ENCODE data around the gene CD8B.
"Not testable (repeated sequence)": the region's sequence is repeated elsewhere in the genome, so short reads cannot be mapped to it uniquely, and the experiment has no call there.

The CD8B gene

DNA sequence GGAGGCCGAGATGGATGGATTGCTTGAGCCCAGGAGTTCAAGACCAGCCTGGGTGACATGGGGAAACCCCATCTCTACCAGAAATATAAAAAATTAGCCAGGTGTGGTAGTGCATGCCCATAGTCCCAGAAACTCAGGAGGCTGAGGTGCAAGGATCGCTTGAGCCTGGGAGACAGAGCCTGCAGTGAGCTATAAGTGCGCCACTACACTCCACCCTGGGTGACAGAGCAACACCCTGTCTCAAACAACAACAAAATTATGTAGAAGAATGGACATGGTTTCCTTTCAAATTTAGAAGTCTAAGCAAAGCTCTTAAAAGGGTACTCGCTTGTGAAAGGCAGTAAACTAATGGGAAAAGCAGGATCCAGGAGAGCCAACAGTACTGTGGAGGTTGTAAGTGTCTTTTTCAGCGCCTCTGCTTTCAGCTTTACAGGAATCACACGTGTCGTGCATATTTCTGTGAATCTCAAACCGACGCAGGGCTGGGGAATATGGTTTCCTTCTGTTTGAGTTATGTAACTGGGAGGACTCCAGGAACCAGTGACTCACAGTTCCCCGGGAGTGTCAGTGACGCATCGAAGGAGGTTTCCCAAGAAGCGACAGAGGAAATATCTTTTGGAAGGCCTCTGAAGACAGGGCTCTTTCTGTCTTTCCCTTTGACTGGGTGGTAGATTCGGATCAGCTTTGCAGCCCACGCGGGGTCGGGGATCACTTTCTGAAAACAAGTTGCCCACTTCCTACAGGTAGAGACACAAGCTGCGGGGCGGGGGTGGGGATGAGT is 24.6 kb downstream of the CD8B start:
- DNase-seq (ENCODE audit: low read depth, low spot score), result peak; percentile 46

DNA sequence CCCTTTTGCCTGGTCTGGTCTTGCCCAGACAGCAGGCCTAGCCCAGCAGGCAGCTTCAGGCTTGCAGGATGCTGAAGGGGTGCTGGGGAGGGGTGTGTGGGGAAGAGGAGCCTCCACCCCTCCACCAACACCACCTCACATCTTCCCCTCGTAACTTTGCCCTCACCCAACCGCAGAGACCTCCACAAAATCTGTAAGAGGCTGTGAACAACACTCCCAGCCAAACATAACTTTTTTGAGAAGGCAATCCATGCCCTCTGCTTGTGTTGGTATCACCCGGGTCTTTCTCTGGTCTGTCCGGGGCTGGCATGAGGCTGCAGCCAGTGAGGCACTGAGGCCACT is 26.2 kb downstream of the CD8B start:
- DNase-seq (ENCODE audit: low read depth, low spot score), result not testable (repeated sequence)

DNA sequence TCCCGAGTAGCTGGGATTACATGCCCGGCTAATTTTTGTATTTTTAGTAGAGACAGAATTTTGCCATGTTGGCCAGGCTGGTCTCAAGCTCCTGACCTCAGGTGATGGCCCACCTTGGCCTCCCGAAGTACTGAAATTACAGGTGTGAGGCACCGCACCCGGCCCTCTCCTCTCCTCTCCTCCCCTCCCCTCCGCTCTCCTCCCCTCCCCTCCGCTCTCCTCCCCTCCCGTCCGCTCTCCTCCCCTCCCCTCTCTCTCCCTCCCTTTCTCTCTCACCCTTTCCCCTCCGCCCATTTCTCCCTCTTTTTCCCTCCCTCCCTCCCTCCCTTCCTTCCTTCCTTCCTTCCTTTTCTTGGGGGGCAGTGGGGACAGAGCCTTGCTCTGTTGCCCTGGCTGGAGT is 28.4 kb downstream of the CD8B start:
- no peak for DNase-seq (ENCODE audit: low read depth, low spot score)

DNA sequence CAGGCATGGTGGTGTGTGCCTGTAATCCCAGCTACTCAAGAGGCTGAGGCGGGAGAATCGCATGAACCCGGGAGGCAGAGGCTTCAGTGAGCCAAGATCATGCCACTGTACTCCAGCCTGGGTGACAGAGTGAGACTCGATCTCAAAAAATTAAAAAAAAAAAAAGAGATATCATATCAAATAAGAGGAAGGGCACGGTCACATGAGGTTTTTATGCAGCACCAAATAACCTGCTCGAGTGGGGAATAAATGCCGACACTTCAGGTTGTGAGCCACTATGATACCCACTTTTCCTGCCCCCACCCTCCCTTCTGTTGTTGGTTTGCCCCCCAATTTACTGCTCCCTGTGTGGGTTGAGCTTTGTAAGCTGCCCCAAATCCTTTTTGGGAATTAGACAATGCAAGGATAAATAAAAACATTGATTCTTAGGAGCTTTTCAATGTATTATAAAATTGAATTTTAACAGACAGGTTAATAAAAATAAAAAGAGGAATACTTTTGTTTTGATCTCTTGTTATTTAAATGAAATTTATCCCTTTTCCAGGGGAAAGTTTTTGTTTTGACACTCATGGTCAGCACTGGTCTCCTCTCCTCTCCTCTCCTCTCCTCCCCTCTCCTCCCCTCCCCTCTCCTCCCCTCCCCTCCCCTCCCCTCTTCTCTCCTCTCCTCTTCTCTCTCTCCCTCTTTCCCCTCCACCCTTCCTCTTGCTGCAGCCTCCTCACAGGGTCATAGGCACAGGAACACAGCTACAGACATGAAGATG is 29.2 kb downstream of the CD8B start:
- no peak for DNase-seq (ENCODE audit: low read depth, low spot score)

DNA sequence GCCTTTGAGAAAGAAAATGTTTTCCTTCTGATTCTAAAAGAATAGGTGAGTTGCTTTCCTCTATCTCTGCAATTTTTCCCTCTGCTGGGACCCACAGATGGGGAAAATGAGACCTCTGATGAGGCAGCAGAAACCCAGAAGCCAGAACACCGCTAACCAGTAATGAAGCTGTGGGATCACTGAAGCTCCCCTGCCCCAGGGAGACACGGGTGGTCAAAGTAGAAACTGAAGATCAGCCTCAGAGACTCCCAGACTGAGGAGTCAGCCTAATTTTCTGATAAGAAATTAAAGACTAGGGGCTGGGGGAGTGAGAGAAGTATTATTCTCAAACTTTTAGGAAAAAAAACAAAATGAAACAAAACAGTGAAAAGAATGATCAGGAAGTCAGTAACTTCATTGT is 30.1 kb downstream of the CD8B start:
- DNase-seq (ENCODE audit: low read depth, low spot score), result no peak

DNA sequence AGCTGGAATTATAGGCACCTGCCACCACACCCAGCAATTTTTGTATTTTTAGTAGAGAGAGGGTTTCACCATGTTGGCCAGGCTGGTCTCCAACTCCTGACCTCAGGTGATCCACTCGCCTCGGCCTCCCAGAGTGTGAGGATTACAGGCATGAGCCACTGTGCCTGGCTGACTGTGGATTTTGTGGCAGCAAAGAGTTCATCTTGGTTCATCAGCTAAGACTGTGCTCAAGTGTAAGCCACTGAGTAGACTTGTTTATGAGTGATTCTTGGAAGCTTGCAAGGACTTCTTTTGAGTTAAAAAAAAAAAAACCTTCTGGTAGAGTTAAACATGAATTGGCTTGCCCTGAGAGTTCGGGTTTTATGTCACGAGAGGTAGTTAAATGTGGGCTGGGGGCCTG is 34.7 kb downstream of the CD8B start:
- DNase-seq (ENCODE audit: low read depth, low spot score), result no peak

DNA sequence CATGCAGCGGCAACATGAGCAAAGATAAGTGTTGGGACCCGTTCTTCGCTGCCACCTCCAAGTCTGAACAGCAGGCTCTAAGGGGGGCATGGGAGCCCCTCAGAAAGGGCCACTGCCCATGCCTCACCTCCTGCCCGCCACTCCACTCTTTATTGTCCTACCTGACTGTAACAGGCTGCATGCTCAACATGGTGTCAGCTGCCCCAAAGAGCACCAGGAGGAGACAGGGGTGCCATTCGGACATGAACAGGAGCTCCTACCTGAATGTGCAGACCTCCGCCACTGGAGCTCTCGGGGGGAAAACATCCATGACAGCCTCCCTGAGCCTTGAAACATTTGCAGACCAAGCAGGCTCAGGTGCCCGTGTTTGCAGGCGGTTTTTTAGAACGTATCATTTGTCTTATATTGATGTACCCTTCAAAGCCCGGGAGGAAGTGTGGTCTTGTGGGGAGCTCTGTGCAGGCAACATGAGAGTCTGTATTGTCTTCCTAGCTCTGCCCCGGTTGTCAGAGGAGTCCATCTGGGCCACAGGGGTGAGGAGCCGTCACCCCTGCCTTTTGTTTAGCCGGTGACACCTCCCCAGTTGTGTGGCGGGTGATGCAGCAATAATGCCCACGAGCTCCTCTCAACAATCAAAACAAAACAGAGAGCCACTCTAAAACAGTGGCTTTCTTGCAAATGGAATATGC is 35.8 kb downstream of the CD8B start:
- no peak for DNase-seq (ENCODE audit: low read depth, low spot score)

DNA sequence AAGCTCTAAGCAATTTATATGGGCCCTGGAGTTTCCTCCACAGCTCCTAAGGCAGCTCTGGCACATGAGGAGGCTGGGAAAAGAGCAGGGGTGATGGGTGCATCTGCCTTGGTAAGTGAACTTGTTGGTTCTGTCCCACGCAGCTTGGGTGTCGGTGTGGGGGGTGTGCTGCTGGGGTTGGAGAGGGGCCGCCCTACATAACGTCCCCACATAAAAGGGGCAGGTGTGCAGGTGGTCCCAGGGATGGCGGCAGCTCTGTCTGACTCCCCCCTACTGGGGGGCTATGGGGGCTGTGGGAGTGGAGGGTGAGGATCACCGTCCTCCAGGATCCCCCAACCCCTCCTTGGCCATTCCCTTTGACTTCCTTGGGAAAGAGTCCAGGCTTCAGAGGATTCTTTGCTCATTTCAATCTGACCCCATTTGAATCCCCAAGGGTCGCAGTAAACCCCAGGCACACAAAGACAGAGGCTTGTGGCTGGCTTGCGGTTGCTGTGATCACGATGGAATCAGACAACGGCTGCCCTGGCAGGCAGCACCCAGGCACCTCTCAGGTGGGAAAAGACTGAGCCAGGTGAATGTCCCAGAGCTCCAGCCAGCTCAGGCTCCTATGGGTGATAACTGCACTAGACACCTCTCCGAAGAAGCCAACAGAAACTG is 36.5 kb downstream of the CD8B start:
- no peak for DNase-seq (ENCODE audit: low read depth, low spot score)

DNA sequence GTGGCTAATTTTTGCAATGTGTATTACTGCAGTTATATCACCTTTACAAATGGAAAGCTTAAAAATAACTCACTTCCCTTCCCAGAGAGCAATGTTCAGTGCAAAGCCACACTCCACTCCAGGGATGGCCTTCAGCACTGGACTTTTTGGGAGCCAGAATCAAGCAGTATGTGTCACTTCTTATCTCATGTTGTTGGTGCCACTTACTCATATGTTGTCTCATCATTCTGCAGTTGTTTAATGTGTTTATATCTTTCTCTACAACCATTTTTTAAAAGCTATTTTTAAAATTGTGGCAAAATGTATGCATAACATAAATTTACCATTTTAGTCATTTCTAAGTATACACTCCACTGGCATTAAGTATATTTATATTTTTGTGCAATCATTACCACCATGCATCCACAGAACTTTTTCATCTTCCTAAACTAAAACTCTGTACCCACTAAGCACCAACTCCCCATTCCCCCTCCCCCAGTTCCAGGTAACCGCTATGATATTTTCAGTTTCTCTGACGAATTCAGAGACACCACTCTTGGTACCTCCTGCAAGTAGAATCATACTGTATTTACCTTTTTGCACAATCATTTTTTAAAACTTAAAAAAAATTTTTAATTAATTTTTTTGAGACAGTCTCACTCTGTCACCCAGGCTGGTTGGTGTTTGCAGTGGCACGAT is 38.9 kb downstream of the CD8B start:
- DNase-seq (ENCODE audit: low read depth, low spot score), result no peak

DNA sequence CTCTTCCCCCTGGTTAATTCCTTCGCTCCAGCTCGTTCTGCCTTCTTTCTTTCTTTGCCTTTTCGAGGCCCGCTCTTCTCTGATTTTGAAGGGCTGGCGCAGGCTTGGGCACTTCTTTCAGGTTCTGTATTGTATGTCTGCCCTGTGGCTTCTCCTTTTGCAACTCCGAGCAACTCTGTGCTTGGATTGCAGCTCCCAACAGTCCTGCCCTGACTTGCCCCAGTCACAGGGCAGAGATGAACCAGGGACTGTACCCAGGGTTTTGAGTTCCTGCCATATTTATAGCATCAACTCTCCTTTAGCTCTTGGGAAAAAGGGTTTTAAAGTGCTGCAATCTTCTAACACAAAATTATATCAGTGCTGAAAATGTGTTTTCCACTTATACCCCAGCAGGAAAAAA is 39.8 kb downstream of the CD8B start:
- DNase-seq (ENCODE audit: low read depth, low spot score), result no peak

DNA sequence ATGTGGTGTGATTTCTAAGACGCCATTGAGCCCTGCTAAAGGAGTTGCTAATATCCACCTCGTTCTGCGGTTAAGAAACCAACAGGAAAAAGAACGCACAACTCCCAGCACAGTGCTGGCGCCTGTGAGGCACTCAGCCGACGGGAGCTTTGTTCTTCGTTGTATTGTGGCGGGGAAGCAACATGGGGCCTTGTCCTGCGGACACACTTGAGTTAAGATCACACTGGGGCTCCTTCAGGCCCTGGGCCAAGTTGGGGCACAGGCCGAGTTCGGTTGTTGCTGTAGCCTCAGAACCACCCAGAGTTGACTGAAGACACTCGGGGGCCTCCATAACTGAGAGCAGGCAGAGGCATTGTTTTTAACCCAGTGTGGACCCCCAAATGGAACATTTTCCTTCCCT is 40.4 kb downstream of the CD8B start:
- DNase-seq (ENCODE audit: low read depth, low spot score), result no peak

DNA sequence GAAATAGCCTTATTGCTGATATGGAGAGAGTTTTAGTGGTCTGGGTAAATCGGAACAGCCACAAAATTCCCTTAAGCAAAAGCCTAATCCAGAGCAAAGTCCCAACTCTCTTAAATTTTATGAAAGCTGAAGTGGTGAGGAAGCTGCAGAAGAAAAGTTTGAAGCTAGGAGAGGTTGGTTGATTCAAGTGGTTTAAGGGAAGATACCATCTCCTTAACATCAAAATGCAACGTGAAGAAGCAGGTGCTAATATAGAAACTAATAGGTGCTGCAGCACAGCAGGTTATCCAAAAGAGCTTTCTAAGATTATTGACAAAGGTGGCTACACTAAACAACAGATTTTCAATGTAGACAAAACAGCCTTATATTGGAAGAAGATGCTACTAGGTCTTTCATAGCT is 42.7 kb downstream of the CD8B start:
- no peak for DNase-seq (ENCODE audit: low read depth, low spot score)

DNA sequence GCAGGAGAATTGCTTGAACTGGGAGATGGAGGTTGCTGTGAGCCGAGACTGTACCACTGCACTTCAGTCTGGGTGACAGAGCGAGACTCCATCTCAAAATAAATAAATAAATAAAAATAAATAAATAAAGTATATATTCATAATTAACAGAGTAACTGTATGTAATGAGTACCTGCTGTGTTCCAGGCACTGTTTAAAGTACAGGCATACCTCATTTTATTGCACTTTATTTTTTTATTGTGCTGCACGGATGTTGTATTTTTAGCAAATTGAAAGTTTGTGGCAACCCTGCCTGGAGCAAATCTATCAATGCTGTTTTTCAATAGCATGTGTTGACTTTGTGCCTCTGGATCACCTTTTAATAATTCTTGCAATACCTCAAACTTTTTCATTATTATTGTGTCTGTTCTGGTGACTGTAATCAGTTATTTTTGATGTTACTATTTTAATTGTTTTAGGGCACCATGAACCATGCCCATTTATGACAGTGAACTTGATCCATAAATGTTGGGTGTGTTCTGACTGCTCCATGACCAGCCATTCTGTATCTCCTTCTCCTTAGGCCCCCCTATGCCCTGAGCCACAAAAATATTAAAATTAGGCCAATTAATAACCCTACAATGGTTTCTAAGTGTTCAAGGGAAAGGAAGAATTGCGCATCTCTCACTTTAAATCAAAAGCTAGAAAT is 43.4 kb downstream of the CD8B start:
- no peak for DNase-seq (ENCODE audit: low read depth, low spot score)

DNA sequence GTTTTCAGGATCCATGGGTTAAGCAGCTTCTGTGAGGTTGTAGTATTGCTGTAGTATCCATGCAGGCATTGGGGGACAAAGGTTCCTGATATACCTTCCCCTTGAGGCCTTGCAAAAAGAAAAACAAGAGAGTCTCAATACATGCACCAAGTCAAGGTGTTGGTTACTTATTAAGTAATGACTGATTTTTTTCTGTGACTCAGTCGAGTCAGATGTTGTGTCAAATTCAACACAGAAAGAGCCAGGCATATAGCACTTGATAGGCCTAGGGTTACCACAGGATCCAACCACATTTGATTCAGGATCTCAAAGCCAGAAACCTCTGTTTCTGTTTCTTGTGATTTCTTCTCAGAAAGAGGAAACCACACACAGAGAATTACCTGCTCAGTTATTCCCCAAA is 46.1 kb downstream of the CD8B start:
- no peak for DNase-seq (ENCODE audit: low read depth, low spot score)

DNA sequence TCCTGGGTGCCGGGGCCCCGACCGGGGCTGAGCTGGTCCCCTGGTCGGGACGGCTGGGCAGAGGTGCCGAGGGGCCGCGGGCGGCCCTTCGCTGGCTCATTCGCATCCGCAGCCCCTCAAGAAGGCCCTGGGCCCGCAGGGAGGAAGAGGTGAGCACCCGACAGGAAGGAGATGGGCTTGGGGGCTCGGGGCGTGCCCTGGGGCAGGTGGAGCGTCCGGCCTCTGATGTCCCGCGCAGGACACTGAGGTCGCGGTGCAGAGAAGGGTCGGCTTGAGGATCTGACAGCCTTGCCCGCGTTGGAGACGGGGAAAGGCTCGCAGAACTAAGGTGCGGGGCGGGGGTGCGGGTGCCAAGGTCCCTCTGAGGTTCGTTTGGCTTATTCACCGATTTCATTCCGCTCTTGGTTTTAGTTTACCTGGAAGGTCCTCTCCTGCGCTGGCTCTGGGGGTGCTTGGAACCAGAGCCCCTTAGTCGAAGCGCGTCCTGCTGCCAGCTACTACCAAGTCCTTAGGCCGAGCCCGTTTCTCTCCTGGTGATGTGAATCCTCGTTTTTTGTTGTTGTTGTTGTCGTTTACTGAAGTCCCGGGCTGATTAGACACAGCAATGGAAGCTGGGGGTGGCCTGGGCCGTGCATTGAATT is 52.1 kb downstream of the CD8B start:
- DNase-seq (ENCODE audit: low read depth, low spot score), result no peak

DNA sequence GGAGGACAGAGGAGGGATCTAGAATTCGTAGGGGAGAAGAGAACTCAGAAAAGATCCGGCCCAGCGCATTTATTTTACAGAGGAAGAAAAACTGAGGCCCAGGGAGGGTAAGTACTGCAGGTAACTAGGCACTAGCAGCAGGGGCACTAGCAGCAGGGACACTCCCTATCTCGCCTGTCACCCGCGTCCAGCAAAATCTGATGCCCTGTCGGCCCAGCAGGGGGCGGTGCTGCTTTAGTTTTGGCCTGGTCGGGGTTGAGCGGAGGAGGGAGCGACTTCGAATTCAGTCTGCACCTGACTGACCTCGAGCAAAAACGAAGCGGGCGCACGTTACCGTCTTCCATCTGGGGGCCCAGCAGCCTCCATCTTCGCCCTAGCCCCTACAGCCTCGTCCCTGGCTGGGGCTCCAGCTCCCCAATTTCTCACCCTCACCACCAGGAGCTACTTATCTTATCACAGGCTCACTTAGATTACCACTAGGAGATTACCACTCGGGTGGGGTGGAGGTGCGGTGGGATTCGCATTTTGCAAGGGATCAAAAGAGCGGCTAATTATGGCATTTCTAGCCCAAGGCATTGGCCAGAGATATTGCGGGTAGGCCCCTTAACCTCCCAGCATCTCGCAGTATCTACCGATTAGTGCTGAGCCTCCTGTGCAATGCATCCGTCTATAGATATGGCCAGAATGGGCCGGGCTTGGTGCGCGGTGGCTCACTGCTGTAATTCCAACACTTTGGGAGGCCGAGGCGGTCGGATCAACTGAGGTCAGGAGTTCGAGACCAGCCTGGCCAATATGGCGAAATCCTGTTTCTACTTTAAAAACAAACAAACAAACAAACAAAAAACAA is 53.1 kb downstream of the CD8B start:
- DNase-seq (ENCODE audit: low read depth, low spot score), result peak; percentile 92

DNA sequence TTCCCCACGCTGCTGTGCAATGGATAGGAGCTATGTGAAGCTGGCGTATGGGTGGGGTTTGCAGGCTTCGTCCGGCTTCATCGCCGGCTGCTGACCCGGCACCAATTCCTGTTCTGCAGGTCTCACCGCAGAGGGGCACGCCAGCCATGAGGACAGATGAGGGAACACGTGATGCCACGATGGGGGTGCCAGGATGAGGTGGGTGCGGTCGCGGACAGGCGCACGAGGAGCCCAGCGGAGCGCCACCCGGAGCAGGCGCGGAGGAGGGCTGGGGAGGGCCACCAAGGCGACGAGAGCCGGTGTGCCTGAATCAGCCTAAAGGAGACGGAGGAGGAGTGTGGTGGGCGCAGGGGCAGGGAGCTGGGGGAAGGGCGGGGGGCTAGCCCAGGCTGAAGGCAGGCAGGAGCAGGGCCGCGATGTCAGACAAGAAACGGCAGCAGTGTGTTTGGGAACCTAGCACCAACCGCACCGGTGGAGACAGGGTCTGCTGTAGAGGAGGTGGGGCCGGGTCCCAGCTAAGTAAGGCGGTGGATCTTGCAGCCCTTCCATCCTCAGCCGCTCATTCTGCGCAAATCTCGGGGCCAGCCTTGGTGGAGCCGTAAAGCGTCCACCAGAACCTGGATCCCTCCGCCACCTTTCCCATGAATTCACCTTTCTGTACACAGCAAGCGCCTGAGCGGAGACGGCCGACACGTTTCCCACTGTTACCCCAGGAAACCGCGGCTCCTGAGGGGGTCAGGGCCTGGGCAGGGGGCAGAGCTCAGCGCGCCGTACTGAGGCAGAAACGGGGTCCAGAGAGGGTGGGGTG is 54.0 kb downstream of the CD8B start:
- DNase-seq (ENCODE audit: low read depth, low spot score), result no peak

DNA sequence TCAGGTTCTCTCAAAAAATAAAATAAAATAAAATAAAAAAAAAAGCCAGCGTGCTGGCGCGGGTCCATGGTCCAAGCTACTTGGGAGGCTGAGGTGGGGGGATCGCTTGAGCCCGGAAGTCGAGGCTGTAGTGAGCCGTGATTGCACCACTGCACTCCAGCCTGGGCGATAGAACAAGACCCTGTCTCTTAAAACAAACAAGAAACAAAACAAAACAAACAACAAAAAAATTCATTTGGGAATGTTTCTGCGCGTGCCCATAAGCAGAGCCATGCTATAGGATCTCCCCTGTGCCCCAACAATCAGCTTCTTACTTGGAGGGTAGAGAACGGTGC is 54.6 kb downstream of the CD8B start:
- DNase-seq (ENCODE audit: low read depth, low spot score), result no peak

All from activated naive CD8-positive, alpha-beta T cell treated with anti-CD3 and anti-CD28 coated beads, Interleukin-2, amount 50 U/mL, for 16 hours (primary cell).